Breast epithelium (tissue), 3 donors: ENCODE measurements around the gene RAPGEF4.

Experiments
- CTCF ChIP-seq, 3 donors: fragments of 450-650 bp; IDR thresholded peaks; one replicate each; pipeline ENCODE4 v1.5.1; 2016 to 2017; ENCODE audit warnings: antibody characterized with exemption in 3 of 3, mild to moderate bottlenecking in 3 of 3, moderate library complexity in 3 of 3
- POLR2A ChIP-seq: fragments of 450-650 bp; IDR thresholded peaks from one replicate; pipeline ENCODE4 v1.6.1; 2016; ENCODE audit warnings: antibody characterized with exemption, mild to moderate bottlenecking, moderate library complexity

GRCh38 chr2:172926785-172927640 is 191.4 kb downstream of the RAPGEF4 start:
- TF ChIP-seq CTCF (IDR thresholded peaks at IDR 0.05) (no peak), POLR2A (no peak)
